Upper lobe of right lung (tissue), 1 donor: ENCODE measurements around the gene ASB17. TPM values are rescaled to one million over a fixed set of nuclear protein-coding genes. Genes with fewer than 3 reads are reported as not detected.

Experiments
- ATAC-seq: fragments of 200-7000 bp; cut with Tn5 transposase; one replicate; pipeline ENCODE4 v1.9.1; 2020; ENCODE audit warnings: mild to moderate bottlenecking, moderate library complexity
- DNase-seq: peaks from one replicate; pipeline ENCODE4 v3.0.0-alpha.2; 2020
- H3K27ac ChIP-seq: fragments of 200-600 bp; one replicate; pipeline ENCODE4 v1.8.0; 2022
- H3K27me3 ChIP-seq: fragments of 200-600 bp; one replicate; pipeline ENCODE4 v1.8.0; 2022; ENCODE audit warnings: mild to moderate bottlenecking
- H3K36me3 ChIP-seq: fragments of 200-600 bp; one replicate; pipeline ENCODE4 v1.8.0; 2022
- H3K4me1 ChIP-seq: fragments of 200-600 bp; one replicate; pipeline ENCODE4 v1.8.0; 2022
- H3K4me3 ChIP-seq: fragments of 200-600 bp; one replicate; pipeline ENCODE4 v1.8.0; 2022; ENCODE audit warnings: mild to moderate bottlenecking
- H3K9me3 ChIP-seq: fragments of 200-600 bp; one replicate; pipeline ENCODE4 v1.8.0; 2022
- CTCF ChIP-seq: fragments of 200-600 bp; IDR thresholded peaks from one replicate; pipeline ENCODE4 v1.8.0; 2022; ENCODE audit warnings: antibody characterized with exemption
- intact Hi-C: fragments of 100-400 bp; cut with DNase I; formaldehyde crosslinking; loops from one replicate; pipeline ENCODE4 v1.11.0; 2022
- total RNA-seq: library from RNA; stranded (reverse); fragmentation: NEBNext Ultra II Directional; extraction: Animal tissue kit (Norgen Biotek cat#: 25700); gene quantifications from one replicate; pipeline ENCODE4 v1.2.1, GENCODE V29; 2021
- donor health status: DM: no; HTN: yes; CAD: no; lungs with severe emphysema.

ASB17 gene
- total RNA-seq, 1 donor from 2014 or later = not detected

GRCh38 chr1:75879985-75880384 is 52.2 kb downstream of the ASB17 start:
- no peaks in the 10 kb centered on the region for H3K27me3 ChIP-seq

GRCh38 chr1:75870951-75871350 is 61.3 kb downstream of the ASB17 start:
- H3K4me3 ChIP-seq = no peak overlapping the region
- ATAC-seq = no peak
- no peaks in the 10 kb centered on the region for H3K9me3 ChIP-seq
- no peaks in the 10 kb centered on the region for H3K27me3 ChIP-seq
- DNase-seq = no peak
- H3K27ac ChIP-seq = no peak overlapping the region
- H3K4me1 ChIP-seq = no peaks in the 10 kb centered on the region
- intact Hi-C loops = no loop called here
- TF ChIP-seq CTCF = no peak
- no peaks in the 10 kb centered on the region for H3K36me3 ChIP-seq

More at GRCh38 chr1:75879985-75880384, 52.2 kb downstream of the ASB17 start:
- H3K4me1 ChIP-seq = no peaks in the 10 kb centered on the region
- no peaks in the 10 kb centered on the region for H3K9me3 ChIP-seq
- DNase-seq = no peak
- ATAC-seq = no peak
- intact Hi-C loops = no loop called here
- no peaks in the 10 kb centered on the region for H3K36me3 ChIP-seq
- H3K4me3 ChIP-seq = no peak overlapping the region
- TF ChIP-seq CTCF = no peak
- no peak overlapping the region for H3K27ac ChIP-seq

Other genes starting within 250 kb of the ASB17 start
- gene ACADM, start 207.7 kb downstream of the ASB17 start, total RNA-seq = 42.1 TPM
- 71.6 TPM for gene RABGGTB, start 146.1 kb downstream of the ASB17 start, total RNA-seq
- gene MSH4, start 135.5 kb downstream of the ASB17 start, total RNA-seq = 0.96 TPM
- gene ST6GALNAC3, start 142.3 kb upstream of the ASB17 start, total RNA-seq = 5.6 TPM